ENCODE measurements around the gene LRRC7. TPM values are rescaled to one million over a fixed set of nuclear protein-coding genes. Genes with fewer than 3 reads are reported as not detected.

Gene LRRC7
- total RNA-seq, 1 donor from 2014 or later: not detected

- DNase-seq: no peak
Observed at GRCh38 chr1:69589799-69590198, 22.1 kb downstream of the LRRC7 start.

GRCh38 chr1:69592341-69592740 is 24.6 kb downstream of the LRRC7 start:
- DNase-seq: no peak

- no peak for DNase-seq
Observed at GRCh38 chr1:69595486-69595885, 27.8 kb downstream of the LRRC7 start.

DNA sequence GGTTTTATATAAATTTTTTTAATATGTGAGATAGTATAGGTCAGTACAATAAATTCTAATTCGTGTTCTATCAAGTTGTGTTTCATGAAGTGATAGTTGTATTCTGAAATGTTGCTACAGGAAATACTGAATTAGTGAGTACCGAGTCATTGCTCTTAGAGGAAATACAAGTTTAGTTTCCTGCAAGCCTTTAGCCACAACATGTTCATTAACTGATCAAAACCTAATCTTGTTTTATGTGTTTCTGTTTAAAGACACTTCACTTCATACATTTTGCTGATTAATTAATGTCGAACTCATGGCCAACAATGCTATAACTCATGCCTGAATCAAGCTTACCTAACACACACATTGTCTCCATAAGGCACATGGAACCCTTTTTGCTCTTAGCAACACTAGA is 43.6 kb downstream of the LRRC7 start:
- no peak for DNase-seq

- DNase-seq: no peak
Observed at GRCh38 chr1:69613414-69613813, 45.7 kb downstream of the LRRC7 start.

- DNase-seq: no peak
Observed at GRCh38 chr1:69638673-69639072, 71.0 kb downstream of the LRRC7 start.

DNA sequence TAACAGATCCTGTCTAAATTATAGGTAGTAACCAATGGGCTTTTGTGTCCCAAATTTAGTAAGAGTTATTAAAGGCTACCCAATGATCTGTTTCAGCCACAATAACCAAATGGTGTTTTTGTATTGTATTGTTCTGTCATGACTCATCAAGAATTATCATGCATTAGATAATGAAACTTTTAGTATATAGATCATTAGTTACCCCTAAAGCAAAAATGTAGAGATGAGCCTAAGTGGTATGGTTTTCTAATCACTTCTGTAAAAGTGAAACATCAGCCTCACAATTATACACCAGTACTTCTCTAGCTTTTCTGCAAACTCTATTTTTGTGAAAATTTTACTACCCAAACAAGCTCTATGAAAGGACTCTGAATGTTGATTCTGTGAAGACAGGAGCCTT is 71.4 kb downstream of the LRRC7 start:
- no peak for DNase-seq

DNA sequence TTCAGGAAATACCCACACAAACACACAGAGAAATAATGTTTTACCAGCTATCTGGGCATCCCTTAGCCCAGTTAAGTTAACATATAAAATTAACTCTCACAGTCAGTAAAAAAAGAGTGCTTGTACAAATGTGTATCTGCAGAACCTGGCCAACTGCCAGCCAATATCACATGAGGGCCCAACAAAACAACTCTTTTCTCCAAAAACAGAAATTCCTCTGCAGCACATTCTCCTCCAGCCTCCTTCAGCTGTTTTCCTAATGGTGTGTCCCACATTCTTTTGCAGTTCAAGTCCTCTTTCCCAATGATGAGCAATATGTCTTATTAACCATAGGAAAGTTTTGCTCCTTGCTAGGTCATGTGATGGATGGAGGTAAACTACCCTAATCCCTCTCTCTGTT is 75.5 kb downstream of the LRRC7 start:
- DNase-seq: no peak

- DNase-seq: no peak
Observed at GRCh38 chr1:69645477-69645876, 77.8 kb downstream of the LRRC7 start.

DNA sequence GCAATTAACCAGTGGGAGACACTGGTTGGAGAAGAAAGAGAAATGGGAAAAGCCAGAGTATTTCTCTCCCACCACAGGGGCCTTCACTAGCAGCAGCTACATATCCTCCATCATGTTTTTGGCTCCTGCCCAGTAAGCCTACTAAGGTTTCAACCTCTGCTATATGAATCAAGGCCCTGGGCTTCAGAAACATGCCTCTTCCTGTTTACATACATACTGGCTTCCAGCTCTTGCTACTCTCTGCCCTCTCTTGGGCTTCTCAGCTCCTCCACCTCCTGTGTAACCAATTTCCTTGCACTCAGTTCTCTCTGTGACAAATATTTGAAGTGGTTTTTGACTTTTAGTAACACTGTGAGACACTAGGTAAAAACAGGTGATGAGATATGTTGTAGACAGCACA is 80.8 kb downstream of the LRRC7 start:
- DNase-seq: no peak

DNA sequence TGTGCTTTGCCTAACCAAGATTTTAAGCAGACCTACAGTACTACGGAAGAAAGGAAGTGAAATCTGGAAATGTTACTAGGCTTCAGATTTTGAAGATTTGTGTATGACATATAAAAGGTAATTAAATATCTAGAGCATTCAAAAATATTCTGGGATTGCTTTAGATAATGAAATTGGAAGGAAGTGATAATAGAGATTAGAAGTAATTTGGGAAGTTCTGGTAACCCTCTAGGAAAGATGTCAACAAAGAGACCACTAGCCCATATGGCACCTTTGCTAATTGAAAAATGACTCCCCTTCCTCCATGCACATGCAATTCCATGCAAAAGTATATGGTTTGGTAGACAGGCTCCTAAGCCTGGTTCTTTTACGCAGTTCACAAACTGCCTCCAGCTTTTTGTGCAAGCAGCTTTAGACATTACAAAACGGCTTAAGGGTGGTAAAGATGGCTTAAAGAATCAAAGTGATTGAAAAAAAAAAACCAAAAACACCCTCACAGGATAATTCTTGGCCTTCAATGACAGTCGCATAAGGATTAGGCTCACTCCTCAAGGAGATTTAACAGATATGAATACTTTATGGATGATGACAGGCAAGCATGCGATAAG is 81.8 kb downstream of the LRRC7 start:
- DNase-seq: no peak

DNA sequence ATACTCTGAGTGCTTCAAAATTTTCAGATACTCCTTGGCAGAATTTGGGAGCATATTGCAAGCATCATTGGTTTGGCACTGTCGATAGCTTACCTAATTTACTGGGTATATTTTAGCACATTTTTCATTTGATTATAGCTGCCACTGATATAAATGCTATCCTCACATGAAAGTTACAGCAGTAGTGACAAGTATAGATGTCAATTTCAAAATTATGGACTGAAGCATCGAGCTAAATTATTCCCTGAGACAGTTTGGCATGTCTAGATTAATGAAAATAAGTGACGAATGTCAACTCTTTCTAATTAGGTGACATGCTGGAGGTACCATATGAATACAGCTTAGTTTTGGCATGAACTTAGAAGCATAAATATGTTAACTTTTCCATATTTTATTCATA is 83.1 kb downstream of the LRRC7 start:
- DNase-seq: no peak

DNA sequence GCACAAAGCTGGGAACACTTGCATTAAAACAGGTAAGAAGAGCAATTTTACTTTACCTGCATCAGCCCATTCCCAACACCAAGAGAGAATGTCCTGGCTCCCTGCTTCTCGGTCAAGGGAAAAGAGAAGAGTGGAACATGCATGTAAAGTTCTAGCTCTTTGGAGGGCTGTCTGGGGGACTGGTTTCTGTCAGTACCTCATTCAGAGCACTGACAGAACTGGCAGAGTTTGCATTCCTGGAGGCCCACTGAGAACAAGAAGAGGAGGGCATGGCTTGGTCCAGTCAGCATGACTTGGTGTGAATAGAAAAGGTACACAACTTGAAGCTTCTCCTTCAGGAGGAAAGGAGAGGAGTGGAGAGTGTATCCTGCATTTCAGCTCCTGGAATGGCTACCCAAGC is 83.9 kb downstream of the LRRC7 start:
- no peak for DNase-seq

DNA sequence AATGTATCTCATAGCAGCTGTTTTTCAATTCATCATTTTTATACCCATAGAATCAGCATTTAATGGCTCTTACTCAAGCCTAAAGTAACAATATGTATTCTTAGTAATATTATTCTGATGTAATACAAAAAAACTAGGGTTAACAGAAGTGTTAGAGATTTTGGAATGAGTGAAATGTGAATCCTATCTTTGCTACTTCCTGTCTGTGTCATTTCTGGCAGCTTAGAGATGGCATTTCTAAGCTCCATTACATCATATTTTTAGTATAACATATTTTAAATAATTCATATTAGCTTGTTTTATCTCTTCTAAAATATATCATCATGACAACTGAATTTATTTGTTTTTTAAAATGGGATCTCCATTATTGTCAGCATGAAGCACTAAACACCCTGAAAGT is 90.2 kb downstream of the LRRC7 start:
- no peak for DNase-seq

- no peak for DNase-seq
Observed at GRCh38 chr1:69661686-69662085, 94.0 kb downstream of the LRRC7 start.

GRCh38 chr1:69662321-69662720 is 94.6 kb downstream of the LRRC7 start:
- DNase-seq: no peak

GRCh38 chr1:69671363-69672010 is 103.8 kb downstream of the LRRC7 start:
- DNase-seq: no peak

DNA sequence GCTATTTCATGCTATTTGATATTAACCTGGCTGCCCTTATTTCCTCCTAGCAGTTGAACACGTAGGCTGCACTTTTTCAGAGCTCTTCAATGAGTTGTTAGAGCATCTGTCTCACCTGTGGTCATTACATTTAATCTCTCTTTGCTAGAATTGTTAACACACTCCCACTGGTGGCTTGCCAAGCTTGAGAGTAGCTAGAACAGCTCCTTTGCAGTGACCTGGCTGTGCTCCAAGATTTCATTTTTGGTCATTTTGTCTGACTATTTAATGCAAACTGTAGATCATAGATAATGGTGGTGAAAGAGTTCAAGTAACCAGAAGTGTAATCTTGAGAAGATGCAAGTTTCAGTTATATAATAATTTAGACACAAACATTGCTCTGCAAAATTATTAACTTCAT is 105.6 kb downstream of the LRRC7 start:
- DNase-seq: no peak

DNA sequence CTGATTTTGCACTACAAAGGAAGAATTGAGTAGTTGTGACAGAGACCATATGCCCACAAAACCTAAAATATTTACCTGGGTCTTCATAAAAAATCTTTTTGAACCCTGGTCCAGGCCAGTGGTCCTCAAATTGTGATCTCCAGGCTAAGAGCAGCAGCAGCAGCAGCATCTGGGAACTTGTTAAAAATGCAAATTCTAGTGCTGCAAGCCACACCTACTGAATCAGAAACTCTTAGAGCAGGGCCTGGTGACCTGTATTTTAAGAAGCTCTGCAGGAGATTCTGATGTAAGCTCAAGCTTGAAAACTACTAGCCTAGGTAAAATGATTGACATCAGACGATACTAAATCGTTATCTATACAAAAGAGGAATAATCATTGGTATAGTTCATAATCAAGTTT is 112.2 kb downstream of the LRRC7 start:
- no peak for DNase-seq

DNA sequence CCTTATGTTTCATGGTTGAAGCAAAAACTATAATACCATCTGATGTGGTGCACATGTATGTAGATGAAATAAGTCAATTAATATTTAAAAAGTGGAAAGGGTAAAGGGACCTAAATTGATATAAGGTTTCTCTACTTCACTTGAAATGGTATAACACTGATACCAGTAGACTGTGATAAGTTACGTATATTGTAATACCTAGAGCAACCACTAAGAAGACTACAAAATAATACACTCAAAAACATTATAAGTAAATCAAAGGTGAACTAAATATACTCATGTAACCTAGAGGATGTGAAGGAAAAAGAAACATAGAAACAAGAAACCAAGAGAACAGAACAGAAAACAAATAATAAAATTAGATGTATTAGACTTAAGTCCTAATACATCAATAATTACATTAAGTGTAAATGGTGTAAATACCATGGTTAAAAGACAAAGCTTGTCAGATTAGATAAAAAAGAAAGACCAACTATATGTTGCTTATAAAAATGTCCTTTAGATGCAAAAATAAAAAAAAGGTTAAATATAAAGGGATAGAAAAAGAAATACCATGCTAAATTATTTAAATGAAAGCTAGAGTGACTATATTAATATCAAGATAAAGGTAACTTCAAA is 118.8 kb downstream of the LRRC7 start:
- no peak for DNase-seq

GRCh38 chr1:69688193-69688592 is 120.5 kb downstream of the LRRC7 start:
- DNase-seq: no peak

DNA sequence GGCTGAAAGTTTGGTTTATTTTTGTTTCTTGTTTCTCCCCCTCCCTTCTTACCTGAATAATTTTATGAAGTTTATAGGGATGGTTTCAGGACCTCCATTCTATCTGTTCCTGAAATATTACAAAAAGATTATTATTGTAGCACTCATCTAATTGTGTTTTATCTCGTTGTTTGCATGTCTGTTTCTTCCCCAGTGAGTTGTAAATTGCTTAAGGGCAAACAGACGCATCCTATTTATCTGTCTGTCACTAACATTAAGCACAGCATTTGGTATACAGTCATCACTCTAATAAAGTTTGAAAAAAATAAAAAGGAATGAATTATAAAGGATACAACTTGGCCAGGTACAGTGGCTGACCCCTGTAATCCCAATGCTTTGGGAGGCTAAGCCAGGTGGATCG is 123.5 kb downstream of the LRRC7 start:
- no peak for DNase-seq

DNA sequence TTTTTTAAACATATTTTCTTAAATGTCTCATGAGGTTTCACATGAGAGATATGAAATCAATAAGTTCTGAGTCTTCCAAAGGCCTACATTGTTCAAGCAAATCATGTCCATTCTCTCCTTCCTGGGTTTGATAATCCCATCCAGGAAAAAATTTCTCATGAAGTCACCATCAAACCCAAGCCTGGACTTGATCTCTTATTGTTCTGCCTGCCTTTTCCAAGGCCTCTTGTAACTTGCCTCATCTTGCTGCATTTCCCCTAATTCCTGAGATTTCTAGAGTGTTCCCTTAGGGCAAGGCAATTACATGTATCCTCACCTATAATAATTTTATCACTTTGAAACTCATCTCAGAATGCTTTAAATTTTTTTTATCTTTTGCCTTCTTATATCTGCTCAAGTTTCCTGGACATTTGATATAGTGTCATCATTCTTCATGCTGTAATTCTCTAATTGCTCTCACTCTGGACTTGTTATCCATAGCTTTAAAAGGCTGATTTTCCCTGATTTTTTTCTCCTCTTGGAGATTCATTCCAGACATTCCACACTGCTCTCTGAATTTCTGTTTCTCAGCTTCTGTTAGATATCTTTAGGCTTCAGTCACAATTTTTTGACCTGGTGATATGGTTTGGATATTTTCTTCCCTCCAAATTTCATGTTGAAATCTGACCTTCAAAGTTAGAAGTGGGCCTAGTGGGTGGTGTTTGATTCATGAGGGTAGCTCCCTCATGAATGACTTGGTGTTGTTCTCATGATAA is 126.4 kb downstream of the LRRC7 start:
- no peak for DNase-seq

GRCh38 chr1:69697340-69697739 is 129.6 kb downstream of the LRRC7 start:
- DNase-seq: no peak

Measured in dermis blood vessel endothelial cell (primary cell).